ENCODE data around the gene MYBL2. TPM values are rescaled to one million over a fixed set of nuclear protein-coding genes. Genes with fewer than 3 reads are reported as not detected.

The MYBL2 gene
- total and polyA plus RNA-seq, 10 donors: 8.2 to 60.0 (median 28.4) TPM

DNA sequence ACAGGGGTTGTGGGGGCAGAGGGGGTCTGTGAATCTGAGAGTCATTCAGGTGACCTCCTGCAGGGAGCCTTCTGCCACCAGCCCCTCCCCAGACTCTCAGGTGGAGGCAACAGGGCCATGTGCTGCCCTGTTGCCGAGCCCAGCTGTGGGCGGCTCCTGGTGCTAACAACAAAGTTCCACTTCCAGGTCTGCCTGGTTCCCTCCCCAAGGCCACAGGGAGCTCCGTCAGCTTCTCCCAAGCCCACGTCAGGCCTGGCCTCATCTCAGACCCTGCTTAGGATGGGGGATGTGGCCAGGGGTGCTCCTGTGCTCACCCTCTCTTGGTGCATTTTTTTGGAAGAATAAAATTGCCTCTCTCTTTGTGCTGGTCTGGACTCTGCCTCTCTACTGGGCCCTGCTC, 49.2 kb downstream of the MYBL2 start:
- Histone ChIP-seq H3K9me3 (no peaks in the 10 kb centered on the region), H3K27me3 (replicated peaks in 1 of 7) (no peaks in the 10 kb centered on the region), H3K27ac (no peak overlapping the region), H3K4me1 (peaks cover 0 to 2% (median 0%) of the 10 kb centered on the region in 6 donors), H3K4me3 (no peak overlapping the region), H3K36me3 (peaks cover 0 to 63% (median 3%) of the 10 kb centered on the region in 6 donors)
- WGBS, 5 donors: 82 to 100% (median 96%) methylated on average over 3 to 4 of the region's 4 CpGs
- no peak for DNase-seq
- TF ChIP-seq, protein P1, sequence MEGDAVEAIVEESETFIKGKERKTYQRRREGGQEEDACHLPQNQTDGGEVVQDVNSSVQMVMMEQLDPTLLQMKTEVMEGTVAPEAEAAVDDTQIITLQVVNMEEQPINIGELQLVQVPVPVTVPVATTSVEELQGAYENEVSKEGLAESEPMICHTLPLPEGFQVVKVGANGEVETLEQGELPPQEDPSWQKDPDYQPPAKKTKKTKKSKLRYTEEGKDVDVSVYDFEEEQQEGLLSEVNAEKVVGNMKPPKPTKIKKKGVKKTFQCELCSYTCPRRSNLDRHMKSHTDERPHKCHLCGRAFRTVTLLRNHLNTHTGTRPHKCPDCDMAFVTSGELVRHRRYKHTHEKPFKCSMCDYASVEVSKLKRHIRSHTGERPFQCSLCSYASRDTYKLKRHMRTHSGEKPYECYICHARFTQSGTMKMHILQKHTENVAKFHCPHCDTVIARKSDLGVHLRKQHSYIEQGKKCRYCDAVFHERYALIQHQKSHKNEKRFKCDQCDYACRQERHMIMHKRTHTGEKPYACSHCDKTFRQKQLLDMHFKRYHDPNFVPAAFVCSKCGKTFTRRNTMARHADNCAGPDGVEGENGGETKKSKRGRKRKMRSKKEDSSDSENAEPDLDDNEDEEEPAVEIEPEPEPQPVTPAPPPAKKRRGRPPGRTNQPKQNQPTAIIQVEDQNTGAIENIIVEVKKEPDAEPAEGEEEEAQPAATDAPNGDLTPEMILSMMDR (IDR thresholded peaks at IDR 0.05 in 8 of 11, conservative IDR thresholded peaks at IDR 0.05 in 3 of 11): no peak
- TF ChIP-seq POLR2A (IDR thresholded peaks at IDR 0.05): no peak
- TF ChIP-seq POLR2AphosphoS5 (IDR thresholded peaks at IDR 0.05): no peak
- intact Hi-C loops (cut with DNase I; ENCODE audit: low total_unique reads): no loop called here

DNA sequence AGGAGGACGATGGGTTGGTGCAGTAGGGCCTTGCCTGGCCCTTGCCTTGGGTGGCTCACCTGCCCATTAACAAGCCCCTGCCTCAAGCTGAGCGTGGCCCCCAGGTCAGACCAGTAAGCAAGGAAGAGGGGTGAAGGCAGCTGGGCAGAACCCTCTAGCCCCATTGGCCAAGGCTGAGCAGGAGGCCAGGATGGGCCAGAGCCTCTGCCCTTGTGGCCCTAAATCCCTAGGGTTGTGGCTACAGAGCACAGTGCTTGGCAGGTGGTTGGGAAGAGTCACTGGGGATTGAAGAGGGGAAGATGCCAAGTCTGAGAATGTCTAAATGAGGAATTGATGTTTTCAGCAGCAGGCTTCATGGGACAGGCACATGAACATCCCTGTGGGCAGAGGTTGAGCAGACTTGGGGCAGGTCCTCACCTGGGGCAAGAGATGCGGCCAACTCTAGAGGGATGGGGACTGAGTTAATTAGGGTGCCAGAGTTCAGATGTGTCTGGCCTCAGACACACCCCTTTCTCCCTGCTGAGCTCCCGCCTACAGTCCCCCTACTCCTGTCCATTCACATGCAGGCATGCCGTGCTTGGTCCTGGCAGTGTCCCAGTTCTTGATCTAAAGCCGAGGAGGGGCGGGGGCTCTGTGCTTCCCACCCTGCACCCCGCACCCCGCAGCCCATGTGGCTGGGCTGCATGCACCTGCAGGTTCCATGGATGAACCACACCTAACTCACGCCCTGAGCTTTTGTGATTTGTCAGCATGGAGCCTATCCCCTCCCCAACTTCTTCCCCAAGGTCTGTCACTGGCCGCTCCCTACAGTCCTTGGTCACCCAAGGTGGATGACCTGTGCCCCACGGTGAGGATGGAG, 50.1 kb downstream of the MYBL2 start:
- intact Hi-C loops (cut with DNase I; ENCODE audit: low total_unique reads): no loop called here
- 94 to 98% (median 96%) methylated on average over 10 to 12 of the region's 12 CpGs for WGBS, 5 donors
- Histone ChIP-seq H3K27ac (no peak overlapping the region), H3K9me3 (no peaks in the 10 kb centered on the region), H3K27me3 (replicated peaks in 1 of 7) (no peaks in the 10 kb centered on the region), H3K4me1 (peaks cover 0 to 7% (median 0%) of the 10 kb centered on the region in 6 donors), H3K4me3 (no peak overlapping the region), H3K36me3 (peaks cover 0 to 55% (median 3%) of the 10 kb centered on the region in 6 donors)
- no peak for TF ChIP-seq POLR2AphosphoS5 (IDR thresholded peaks at IDR 0.05)
- no peak for TF ChIP-seq POLR2A (IDR thresholded peaks at IDR 0.05)
- TF ChIP-seq, protein P1 (IDR thresholded peaks at IDR 0.05 in 8 of 11, conservative IDR thresholded peaks at IDR 0.05 in 3 of 11): no peak
- DNase-seq: no peak

DNA sequence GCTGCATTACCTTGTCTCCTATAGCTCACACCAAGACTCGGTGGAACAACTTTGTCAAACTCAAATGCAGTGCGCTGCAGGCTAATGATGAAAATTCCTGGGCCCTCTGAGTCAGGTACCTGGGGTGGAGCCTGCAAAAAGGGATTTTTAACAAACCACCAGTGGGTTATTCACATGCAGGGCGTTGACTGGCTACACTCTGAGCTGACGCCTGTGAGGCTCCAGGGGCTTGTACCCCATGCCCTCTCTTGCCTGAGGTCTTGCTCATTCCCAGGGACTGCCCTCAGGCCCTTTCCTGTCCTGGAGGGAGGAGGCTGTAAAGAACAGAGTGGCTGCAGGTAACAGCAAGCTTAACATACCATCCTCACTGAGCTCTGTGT, 50.7 kb downstream of the MYBL2 start:
- Histone ChIP-seq H3K27ac (no peak overlapping the region), H3K9me3 (no peaks in the 10 kb centered on the region), H3K27me3 (replicated peaks in 1 of 7) (no peaks in the 10 kb centered on the region), H3K4me3 (no peak overlapping the region), H3K4me1 (peaks cover 0 to 13% (median 0%) of the 10 kb centered on the region in 6 donors), H3K36me3 (peaks cover 0 to 49% (median 3%) of the 10 kb centered on the region in 6 donors)
- WGBS, 5 donors: 86 to 97% (median 94%) methylated on average over 4 of the region's 4 CpGs
- TF ChIP-seq POLR2AphosphoS5 (IDR thresholded peaks at IDR 0.05): no peak
- TF ChIP-seq POLR2A (IDR thresholded peaks at IDR 0.05): no peak
- TF ChIP-seq, protein P1 (IDR thresholded peaks at IDR 0.05 in 8 of 11, conservative IDR thresholded peaks at IDR 0.05 in 3 of 11): no peak
- no peak for DNase-seq
- intact Hi-C loops (cut with DNase I; ENCODE audit: low total_unique reads): no loop called here

DNA sequence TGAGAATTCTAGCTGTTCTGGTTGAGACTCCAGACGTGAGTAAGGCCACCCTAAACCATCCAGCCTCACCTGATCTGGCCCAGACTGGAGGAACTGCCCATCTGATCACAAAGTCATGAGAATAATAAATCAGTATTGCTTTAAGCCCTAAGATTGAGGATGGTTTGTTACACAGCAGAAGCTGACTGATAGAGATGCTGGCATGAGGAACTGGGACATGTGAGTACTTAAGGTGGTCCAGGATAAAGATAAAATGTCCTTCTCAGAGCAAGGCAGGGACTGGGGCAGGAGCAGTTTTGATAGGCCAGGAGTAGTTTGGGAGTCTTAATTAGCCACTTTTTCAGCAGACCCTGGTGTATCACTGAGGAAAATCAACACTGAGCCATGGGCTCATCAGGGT, 53.1 kb downstream of the MYBL2 start:
- Histone ChIP-seq H3K4me3 (no peak overlapping the region), H3K9me3 (no peaks in the 10 kb centered on the region), H3K27me3 (replicated peaks in 1 of 7) (no peaks in the 10 kb centered on the region), H3K4me1 (peaks cover 0 to 13% (median 0%) of the 10 kb centered on the region in 6 donors), H3K27ac (no peak overlapping the region), H3K36me3 (peaks cover 0 to 28% (median 2%) of the 10 kb centered on the region in 6 donors)
- TF ChIP-seq POLR2AphosphoS5 (IDR thresholded peaks at IDR 0.05): no peak
- TF ChIP-seq POLR2A (IDR thresholded peaks at IDR 0.05): no peak
- TF ChIP-seq, protein P1 (IDR thresholded peaks at IDR 0.05 in 8 of 11, conservative IDR thresholded peaks at IDR 0.05 in 3 of 11): no peak
- intact Hi-C loops (cut with DNase I; ENCODE audit: low total_unique reads): no loop called here
- WGBS, 5 donors: 67 to 88% (median 74%) methylated on average over 1 of the region's 1 CpG
- DNase-seq: no peak

All from spleen (tissue), 11 donors.